GM18519 (cell line): ENCODE measurements around the gene OR2M4.
"Not testable (repeated sequence)": the region's sequence is repeated elsewhere in the genome, so short reads cannot be mapped to it uniquely, and the experiment has no call there.

Source experiments
- ATAC-seq: cut with Tn5 transposase; IDR thresholded peaks from one replicate; pipeline ENCODE4 v1.9.1; 2021; ENCODE audit warnings: mild to moderate bottlenecking, moderate library complexity; ENCODE audit not compliant: unreplicated experiment, low FRiP score

Gene OR2M4

GRCh38 chr1:248231117-248231516 lies at the start of gene OR2M4:
TSS of gene OR2M4 (plus strand) at chr1:248231417. CDS start at chr1:248238929, 7,512 bp downstream.
- ATAC-seq = no peak

- peak; percentile 64 for ATAC-seq
These were observed 47.2 kb upstream of the OR2M4 start for GRCh38 chr1:248183996-248184395.

GRCh38 chr1:248187363-248187762 lies 43.9 kb upstream of the OR2M4 start:
- no peak for ATAC-seq

- ATAC-seq = no peak
These were observed 42.2 kb upstream of the OR2M4 start for GRCh38 chr1:248189026-248189425.

GRCh38 chr1:248194117-248194516 lies 37.1 kb upstream of the OR2M4 start:
- no peak for ATAC-seq

GRCh38 chr1:248196965-248197364 lies 34.3 kb upstream of the OR2M4 start, which contains the start of gene OR2M3:
TSS of gene OR2M3 (plus strand) at chr1:248197265. CDS start at chr1:248203068, 5,803 bp downstream.
- ATAC-seq = no peak

- ATAC-seq = no peak
These were observed 15.3 kb upstream of the OR2M4 start for GRCh38 chr1:248215880-248216279.

GRCh38 chr1:248225537-248225936 lies 5.7 kb upstream of the OR2M4 start:
- no peak for ATAC-seq

GRCh38 chr1:248229360-248229908 lies 1.8 kb upstream of the OR2M4 start:
- ATAC-seq = no peak

GRCh38 chr1:248239478-248239877 lies 8.3 kb downstream of the OR2M4 start:
- no peak for ATAC-seq

- peak; percentile 84 for ATAC-seq
These were observed 12.0 kb downstream of the OR2M4 start for GRCh38 chr1:248243204-248243603.

GRCh38 chr1:248259309-248259708 lies 28.1 kb downstream of the OR2M4 start:
- ATAC-seq = not testable (repeated sequence)

- no peak for ATAC-seq
These were observed 37.0 kb downstream of the OR2M4 start for GRCh38 chr1:248268178-248268577.

- ATAC-seq = not testable (repeated sequence)
These were observed 42.0 kb downstream of the OR2M4 start for GRCh38 chr1:248273225-248273624.

GRCh38 chr1:248277876-248278275 lies 46.7 kb downstream of the OR2M4 start, which contains the start of gene OR2T33:
TSS of gene OR2T33 (minus strand) at chr1:248277976. CDS start at chr1:248273814, 4,162 bp downstream.
- no peak for ATAC-seq

GRCh38 chr1:248288391-248288790 lies 57.2 kb downstream of the OR2M4 start:
- no peak for ATAC-seq
